SIG-M5 treated with dmso at 0.1 percent for 504 hours (cell line): ENCODE data around the gene COL26A1.
A peak's percentile ranks its signal among the peaks of the same experiment; 100 is the strongest.
"Not testable (repeated sequence)": the region's sequence is repeated elsewhere in the genome, so short reads cannot be mapped to it uniquely, and the experiment has no call there.

Experiments used
- DNase-seq: peaks from one replicate; lab custom pipeline; 2025; ENCODE audit not compliant: unreplicated experiment; lab: John Stamatoyannopoulos, UW

COL26A1 gene

DNA sequence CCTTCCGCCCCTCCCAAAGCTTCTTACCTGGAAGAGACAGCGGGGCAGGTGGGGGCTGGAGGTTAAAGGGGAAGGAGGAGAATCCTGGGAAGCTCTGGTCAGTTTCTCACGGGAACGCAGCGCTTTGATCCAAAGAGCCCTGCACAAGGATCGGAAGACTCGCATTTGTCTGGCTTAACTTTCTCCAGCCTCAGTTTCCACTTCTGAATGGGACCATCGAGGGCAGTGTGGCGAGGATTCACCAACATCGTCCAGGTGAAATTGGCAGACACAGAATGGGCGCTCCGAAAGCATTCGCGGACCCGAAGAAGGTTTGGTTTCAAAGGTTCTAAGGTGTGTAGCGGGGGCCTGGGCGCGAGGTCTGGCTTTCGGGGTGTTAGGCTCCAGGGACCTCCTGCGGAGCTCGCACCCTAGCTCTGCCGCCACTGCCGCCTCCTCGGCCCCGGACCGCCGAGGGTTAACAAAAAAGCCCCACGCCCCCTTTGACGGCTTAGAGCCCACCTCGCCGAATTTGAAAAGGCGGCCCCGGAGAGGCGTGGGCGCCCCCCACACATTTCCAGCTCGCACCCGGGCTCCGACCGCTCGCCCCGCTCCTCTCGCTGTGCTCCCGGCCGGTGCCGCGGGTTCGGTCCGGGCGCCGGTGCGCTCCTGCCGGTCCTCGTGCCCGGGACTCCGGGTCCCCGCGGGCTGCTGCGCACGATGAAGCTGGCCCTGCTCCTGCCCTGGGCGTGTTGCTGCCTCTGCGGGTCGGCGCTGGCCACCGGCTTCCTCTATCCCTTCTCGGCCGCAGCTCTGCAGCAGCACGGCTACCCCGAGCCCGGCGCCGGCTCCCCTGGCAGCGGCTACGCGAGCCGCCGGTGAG lies at the start of gene COL26A1:
COL26A1 (plus strand) TSS at position 542 of the 862 bp plus-strand sequence; CDS start at position 700, 158 bp downstream.
- no peak for DNase-seq

DNA sequence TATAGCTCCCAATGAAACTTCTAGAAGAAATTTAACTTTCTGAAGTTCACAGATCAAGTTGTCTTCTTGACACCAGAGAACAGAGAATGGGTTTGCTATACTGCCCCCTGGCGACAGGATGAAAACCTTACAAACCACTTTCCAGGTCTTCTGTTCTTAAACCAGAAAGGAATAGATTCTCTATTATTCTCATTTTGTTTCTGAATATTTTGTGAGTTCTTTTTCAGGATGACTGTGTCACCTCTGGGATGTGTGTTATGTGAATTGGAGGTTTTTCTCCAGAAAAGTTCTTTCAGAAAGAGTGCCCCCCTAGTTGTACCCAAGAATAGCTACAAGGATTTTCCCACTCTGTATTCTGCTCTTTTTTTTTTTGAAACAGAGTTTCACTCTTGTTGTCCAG lies 47.3 kb upstream of the COL26A1 start:
- DNase-seq = peak; percentile 56

DNA sequence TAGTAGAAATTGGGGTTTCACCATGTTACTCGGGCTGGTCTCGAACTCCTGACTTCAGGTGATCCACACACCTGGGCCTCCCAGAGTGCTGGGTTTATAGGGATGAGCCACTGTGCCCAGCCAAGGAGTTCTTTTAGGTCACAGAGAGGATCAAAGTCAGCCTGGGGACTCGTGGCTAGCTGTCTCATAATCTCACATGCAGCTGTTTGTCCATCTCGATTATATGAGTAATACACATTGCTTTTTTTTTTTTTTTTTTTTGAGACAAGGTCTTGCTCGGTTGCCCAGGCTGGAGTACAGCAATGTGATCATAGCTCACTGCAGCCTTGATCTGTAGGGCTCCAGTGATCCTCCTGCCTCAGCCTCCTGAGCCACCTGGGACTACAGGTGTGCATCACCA lies 43.3 kb upstream of the COL26A1 start:
- no peak for DNase-seq

DNA sequence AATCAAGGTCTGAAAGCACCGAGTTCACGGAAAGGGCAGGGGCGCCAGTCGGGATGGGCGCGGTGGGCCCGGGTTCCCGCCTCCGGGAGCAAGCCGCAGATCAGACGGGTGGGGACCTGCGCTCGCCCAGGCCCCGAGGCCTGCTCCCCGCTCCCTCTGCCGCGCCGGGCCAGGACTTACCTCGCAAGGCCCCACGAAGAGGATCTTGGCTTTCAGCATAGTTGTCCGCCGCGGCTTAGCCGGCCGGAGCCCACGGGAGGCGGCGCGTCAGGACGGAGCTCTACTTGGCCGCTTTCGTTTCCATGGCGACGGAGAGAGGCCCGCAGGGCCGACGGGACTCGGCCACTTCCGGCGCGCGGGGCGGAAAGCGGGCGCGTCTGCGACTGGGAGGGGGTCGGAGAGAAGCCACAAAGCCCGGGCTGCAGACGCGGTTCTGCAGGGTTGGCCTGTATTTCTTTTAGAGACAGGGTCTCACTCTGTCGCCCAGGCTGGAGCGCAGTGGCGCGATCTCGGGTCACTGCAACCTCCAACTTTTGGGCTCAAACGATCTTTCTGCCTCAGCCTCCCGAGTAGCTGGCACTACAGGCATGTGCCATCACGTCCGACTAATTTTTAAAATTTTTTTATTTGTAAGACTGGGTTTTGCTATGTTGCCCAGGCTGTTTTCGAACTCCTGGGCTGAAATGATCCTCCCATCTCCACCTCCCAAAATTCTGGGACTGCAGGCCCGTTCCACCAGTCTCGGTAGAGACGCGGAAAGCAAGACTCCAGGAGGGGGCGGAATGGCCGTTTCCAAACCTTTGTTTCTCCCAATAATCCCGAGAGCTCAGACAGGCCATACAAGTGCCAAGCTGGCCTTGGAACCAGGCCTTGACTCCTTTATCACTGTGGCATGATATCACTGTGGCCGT lies 40.9 kb upstream of the COL26A1 start, which contains the start of gene IFT22:
IFT22 (minus strand) TSS at position 322 of the 911 bp plus-strand sequence; CDS start at position 219, 103 bp downstream.
- DNase-seq = peak; percentile 80

DNA sequence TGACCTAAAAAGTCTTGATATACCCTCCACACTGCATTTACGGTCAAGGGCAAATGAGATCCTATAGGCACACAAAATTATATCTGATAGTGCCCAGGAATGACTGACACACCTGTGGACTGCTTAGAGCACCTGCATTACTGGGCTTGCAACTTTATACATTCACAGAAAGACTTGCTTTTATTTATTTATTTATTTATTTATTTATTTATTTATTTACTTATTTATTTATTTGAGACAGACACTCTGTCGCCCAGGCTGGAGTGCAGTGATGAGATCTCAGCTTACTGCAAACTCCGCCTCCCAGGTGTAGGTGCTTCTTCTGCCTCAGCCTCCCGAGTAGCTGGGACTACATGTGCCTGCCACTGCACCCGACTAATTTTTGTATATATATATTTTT lies 34.5 kb upstream of the COL26A1 start:
- no peak for DNase-seq

DNA sequence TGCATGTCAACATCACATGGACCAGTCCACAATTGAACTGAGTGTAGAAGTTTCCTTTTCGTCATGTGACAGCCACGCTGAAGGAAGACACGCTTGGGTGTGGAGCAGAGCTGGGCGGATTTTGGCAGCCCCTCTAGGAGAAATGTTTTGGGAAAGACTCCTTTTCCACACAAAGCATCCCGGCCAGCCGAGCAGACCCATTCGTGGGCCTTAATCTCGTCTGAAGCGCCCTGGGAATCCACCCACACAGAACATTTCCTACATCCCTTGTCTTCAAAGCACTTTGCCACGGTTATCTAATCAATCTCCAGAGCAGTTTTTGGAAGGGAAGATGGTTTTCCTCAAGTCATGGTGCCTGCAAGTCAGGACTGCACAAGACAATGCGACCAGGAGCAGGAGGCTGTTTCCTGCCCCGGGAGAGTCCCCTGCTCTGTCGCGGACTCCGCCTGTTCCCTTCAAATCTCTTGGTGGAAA lies 32.6 kb upstream of the COL26A1 start:
- DNase-seq = no peak

DNA sequence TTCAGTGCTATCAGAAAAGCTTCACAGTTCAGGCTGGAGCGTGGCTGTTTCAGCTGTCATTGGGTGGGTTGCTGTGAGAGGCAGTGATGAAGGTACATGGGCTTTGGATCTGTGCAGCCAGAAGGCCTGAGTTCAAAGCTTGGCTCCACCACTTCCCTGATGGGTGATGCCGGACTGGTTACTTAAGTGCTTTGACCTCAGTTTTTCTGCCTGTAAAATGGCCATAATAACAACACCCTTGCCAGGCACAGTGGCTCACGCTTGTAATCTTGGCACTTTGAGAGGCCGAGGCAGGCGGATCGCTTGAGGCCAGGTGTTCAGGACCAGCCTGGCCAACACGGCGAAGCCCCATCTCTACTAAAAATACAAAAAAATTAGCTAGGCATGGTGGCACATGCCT lies 30.6 kb upstream of the COL26A1 start:
- no peak for DNase-seq

DNA sequence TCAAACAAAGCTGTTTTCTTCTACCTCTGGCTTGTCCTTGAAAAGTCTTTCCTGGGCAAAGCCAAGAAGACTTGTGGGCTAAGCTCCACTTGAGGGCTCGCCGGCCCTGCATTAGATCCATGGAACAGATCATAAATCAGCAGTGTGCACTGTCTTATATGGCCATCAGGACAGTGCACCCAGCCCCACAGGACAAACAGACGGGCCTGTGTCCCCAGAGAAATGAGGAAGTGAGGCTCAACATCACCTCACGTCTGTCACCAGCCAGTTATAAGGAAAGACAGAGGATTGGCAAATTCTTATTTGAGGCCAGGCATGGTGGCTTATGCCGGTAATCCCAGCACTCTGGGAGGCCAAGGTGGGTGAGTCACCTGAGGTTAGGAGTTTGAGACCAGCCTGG lies 28.8 kb upstream of the COL26A1 start:
- peak; percentile 47 for DNase-seq

DNA sequence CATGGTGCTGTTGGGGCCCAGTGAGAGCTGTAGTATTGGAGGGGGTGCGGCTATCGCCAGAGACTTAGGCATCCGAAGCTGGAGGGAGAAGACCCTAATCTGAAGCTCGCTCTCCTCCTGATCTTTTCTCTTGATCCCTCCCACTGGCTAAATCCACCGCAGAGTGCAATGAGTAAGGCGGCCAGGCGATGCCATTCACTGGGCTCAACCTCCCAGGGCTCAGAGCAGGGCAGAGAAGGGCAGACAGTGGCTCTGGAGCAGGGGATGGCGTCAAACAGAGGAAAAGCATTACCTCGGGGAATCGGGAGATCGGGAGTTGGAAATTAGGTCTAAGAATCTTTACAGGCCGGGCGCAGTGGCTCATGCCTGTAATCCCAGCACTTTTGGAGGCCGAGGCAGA lies 22.3 kb upstream of the COL26A1 start:
- DNase-seq = no peak

DNA sequence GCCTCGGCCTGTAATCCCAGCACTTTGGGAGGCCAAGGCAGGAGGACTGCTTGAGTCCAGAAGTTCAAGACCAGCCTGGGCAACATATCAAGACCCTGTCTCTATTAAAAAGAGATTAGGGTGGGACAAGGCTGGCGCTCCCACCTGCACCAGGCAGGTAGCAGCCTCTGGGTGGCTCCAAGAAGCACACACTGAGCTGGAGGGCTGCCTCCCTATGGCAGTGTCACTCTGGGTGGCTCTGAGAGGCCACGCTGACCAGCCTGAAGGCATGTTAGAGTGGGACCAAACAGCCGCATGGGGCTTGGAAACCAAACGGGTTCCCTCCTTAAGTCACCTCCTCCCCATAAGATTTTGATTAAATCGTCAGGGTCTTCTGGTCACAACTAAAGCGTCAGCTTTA lies 19.8 kb upstream of the COL26A1 start:
- no peak for DNase-seq

DNA sequence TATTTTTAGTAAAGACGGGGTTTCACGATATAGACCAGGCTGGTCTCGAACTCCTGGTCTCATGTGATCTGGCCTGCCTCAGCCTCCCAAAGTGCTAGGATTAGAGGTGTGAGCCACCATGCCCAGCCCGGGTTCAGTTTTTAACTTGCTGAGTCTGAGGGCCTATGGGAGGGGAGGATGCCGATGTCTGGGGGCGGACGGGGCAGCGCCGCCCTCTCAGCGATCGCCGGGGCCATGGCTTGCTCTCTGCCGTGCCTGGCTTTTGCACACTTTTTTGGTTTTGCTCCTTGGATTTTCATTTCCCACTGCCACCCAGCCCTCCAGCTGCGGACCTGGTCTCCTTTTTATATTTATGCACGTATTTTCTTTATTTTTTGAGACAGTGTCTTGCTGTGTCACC lies 15.2 kb upstream of the COL26A1 start:
- no peak for DNase-seq

DNA sequence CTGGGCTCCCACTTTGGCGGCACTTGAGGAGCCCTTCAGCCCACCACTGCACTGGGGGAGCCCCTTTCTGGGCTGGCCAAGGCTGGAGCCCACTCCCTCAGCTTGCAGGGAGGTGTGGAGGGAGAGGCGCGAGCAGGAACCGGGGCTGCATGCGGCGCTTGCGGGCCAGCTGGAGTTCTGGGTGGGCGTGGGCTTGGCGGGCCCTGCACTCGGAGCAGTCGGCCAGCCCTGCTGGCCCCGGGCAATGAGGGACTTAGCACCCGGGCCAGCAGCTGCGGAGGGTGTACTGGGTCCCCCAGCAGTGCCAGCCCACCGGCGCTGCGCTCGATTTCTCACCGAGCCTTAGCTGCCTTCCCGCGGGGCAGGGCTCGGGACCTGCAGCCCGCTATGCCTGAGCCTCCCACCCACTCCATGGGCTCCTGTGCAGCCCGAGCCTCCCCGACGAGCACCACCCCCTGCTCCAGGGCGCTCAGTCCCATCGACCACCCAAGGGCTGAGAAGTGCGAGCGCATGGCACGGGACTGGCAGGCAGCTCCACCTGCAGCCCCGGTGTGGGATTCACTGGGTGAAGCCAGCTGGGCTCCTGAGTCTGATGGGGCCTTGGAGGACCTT lies 14.1 kb upstream of the COL26A1 start:
- not testable (repeated sequence) for DNase-seq

DNA sequence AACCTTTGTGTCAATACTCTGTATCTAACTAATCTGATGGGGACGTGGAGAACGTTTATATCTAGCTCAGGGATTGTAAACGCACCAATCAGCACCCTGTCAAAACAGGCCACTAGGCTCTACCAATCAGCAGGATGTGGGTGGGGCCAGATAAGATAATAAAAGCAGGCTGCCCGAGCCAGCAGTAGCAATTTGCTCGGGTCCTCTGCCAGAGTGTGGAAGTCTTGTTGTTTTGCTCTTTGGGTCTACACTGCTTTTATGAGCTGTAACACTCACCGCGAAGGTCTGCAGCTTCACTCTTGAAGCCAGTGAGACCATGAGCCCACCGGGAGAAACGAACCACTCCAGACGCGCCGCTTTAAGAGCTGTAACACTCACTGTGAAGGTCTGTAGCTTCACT lies 13.4 kb upstream of the COL26A1 start:
- not testable (repeated sequence) for DNase-seq

DNA sequence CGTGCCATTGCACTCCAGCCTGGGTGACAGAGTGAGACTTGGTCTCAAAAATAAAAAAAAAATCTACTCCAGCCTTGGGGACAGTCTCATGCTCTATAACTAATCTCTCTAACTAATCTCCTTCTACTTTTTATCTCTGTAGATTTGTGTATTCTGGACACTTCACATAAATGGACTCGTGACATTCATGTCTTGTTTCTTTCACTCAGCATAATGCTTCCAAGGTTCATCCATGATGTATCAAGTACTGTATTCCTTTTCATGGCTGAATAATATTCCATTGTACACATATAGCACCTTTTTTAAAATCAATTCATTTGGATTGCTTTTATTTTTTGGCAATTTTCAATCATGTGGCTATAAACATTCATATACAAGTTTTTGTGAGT lies 9.8 kb upstream of the COL26A1 start:
- DNase-seq = no peak

DNA sequence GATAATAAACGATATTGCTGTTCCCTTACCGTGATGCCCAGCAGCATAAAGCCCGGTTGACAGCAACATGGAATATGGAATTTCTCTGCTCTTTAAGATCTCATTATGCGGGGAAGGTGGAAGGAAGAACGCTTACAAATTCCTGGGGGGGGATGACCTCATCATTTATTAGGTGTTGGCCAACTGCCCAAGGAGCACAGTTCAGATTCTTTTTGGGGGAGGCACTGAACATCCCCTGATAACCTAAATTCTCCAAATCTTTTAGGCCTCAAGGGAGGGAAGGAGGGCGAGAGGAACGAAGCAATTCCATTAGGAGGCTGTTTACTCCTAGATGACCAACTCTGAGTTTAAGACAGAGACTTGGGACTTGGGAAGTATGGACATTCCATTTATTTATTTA lies 5.2 kb upstream of the COL26A1 start:
- no peak for DNase-seq

DNA sequence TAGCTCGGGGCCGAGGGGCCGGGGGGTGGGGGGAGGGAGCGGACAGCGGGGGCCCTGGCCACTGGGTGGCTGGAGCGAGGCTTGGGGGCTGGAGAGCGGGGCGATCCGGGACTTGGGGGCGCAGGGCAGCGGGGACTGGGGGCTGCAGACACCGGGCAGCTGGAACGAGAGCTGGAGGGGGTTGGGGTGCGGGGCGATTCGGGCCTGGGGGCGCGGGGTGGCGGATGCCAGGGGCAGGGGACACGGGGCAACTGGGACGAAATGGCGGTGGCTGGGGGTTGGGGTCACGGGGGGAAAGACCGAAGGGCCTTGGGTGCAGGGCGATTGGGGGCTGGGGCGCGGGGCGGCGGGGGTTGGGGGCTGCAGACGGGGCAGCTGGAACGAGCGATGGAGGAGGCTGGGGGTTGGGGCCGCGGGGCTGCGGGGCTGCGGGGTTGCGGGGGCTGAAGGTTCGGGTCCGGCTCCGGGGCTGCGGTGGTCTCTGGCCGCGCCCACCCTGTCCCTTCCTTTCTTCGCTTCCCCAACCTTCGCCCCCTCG lies 590 bp downstream of the COL26A1 start:
- no peak for DNase-seq

DNA sequence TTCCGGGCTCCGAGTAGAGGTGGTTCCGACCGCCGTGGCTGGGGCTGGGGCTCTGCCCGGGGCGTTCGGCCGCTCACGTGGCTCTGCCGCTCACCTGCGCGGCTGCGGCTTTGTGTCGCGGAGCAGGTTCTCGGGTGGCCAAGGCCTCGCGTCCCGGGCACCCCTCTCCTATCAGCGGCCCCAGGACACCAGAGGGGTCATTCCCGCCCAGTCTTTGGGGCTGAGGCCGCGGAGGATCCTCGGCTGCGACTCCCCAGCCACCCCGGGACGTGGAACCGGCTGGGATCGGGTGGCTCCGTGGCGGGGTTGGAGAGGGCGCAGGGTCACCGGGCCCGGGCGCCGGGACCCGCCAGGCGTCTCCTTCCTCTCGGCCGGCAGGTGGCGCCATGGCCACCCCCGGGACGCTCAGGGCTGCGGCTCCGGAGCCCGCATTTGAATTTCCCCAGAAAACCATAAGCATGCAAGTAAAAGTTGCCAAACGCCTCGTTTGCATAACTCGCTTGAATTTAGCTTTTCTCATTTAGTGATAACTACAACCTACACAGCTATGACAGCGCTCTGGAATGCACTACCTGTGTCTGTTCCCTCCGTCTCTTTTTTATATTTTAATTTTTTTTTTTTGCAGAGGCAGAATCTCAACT lies 1.2 kb downstream of the COL26A1 start:
- DNase-seq = peak; percentile 70

DNA sequence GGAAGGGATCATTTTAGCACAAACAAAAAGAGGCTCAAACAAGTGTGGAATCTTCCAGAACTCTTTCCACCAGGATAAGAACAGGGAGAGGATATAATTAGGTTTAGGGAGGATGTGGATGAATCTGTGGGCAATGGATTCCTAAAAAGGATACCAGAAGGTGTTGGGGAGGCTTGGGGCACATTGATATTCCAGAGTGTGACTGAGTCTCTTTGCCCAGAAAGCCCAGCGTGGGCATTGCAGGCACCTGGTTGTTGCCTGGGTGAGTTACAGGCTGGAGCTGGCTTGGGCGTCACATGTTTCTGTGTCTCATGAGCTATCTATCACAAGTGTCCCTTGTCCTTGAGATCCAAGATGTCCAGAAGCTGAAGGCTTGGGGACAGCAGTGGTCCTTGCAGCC lies 3.3 kb downstream of the COL26A1 start:
- DNase-seq = no peak

DNA sequence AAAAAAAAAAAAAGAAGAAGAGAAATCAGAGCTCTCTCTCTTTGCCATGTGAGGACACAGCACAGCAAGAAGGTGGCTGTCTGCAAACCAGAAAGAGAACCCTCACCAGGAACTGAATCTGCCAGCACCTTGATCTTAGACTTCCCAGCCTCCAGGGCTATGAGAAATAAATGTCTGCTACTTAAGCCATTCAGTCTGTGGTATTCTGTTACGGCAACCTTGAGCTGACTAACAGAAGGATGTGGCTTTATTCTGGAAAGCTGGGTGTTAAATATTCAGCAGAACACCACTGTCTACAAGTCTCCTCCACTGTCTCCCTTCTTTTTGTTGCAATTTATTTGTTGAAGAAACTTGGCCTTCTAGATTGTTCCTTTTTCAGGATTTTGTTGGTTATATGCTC lies 5.0 kb downstream of the COL26A1 start:
- DNase-seq = no peak

DNA sequence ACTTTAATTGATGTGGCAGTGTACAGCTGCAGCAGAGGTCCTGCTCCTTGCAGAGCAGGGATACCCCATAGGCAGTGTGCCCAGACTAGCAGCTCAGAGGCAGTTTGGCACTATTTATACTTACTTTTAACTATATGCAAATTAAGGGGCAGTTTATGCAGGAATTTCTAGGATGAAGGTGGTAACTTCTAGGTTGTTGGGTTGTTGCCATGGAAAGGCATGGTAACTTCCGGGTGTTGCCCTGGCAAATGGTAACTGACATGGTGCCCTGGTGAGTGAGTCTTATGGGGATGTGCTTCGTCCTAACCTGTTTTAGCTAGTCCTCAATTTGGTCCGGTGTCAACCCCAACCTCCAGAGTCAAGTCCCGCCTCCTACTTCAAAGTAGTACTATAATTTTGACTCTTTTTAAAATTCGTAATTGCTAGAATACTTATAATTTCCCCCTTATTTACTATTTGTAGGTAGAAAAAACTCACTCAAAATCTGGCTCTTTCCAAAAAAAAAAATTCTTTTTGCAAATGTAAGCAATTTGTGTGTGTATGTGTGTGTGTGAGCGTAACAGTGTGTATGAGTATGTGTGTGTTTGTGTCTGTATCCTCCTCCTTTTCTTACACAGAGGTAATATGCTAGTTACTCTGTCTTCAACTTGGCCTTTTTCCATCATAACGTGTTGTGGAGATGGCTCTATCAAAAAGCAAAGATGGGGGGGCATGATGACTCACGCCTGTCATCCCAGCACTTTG lies 5.9 kb downstream of the COL26A1 start:
- DNase-seq = no peak
